HepG2 (cell line): ENCODE measurements around the gene ESYT3. TPM values are rescaled to one million over a fixed set of nuclear protein-coding genes. Genes with fewer than 3 reads are reported as not detected.
A peak's percentile ranks its signal among the peaks of the same experiment; 100 is the strongest.

Experiments
- CCDC6 ChIP-seq: sonication (generic); formaldehyde crosslinking; IDR thresholded peaks from 2 replicates; pipeline ENCODE4 v1.8.1; 2022; ENCODE audit warnings: mild to moderate bottlenecking, missing genetic modification reagents, moderate library complexity
- FOXP1 ChIP-seq, 2 experiments: fragments of 450-650 bp in 1 of 2; IDR thresholded peaks; 2 replicates each; pipeline ENCODE4 v1.6.1; 2017 to 2018; ENCODE audit warnings: antibody characterized with exemption in 1 of 2
- HDAC1 ChIP-seq: sonication (generic); formaldehyde crosslinking; IDR thresholded peaks from 2 replicates; pipeline ENCODE4 v1.5.1; 2020; ENCODE audit warnings: mild to moderate bottlenecking, missing genetic modification reagents
- ISL2 ChIP-seq: sonication (generic); formaldehyde crosslinking; IDR thresholded peaks from 2 replicates; pipeline ENCODE4 v1.5.0; 2020; ENCODE audit warnings: missing genetic modification reagents
- NCOA2 ChIP-seq: sonication (generic); formaldehyde crosslinking; IDR thresholded peaks from 2 replicates; pipeline ENCODE4 v1.8.0; 2022; ENCODE audit warnings: inconsistent platforms
- NR2F2 ChIP-seq: IDR thresholded peaks from 2 replicates; pipeline ENCODE4 v1.6.1; 2012; ENCODE audit warnings: low read depth, inconsistent platforms, borderline replicate concordance
- PRMT3 ChIP-seq: sonication (generic); formaldehyde crosslinking; IDR thresholded peaks from 2 replicates; pipeline ENCODE4 v1.8.1; 2022; ENCODE audit warnings: low read depth, mild to moderate bottlenecking, moderate library complexity, missing genetic modification reagents, borderline replicate concordance
- SMARCE1 ChIP-seq: fragments of 450-650 bp; IDR thresholded peaks from 2 replicates; pipeline ENCODE4 v1.6.1; 2017; ENCODE audit warnings: borderline replicate concordance
- SOX5 ChIP-seq: IDR thresholded peaks from 2 replicates; pipeline ENCODE4 v1.6.1; 2016; ENCODE audit warnings: borderline replicate concordance
- SRY ChIP-seq: sonication (generic); formaldehyde crosslinking; IDR thresholded peaks from 2 replicates; pipeline ENCODE4 v1.8.0; 2022; ENCODE audit warnings: mild to moderate bottlenecking, missing genetic modification reagents
- TEAD3 ChIP-seq: optimal IDR thresholded peaks from 2 replicates; pipeline ENCODE3; 2016; ENCODE audit warnings: borderline replicate concordance
- TOE1 ChIP-seq: sonication (generic); formaldehyde crosslinking; IDR thresholded peaks from 2 replicates; pipeline ENCODE4 v1.4.0; 2020; ENCODE audit warnings: mild to moderate bottlenecking, missing genetic modification reagents
- ZBTB7A ChIP-seq: sonication (generic); formaldehyde crosslinking; IDR thresholded peaks from 2 replicates; pipeline ENCODE4 v1.8.0; 2022; ENCODE audit warnings: mild to moderate bottlenecking, missing genetic modification reagents
- ZFX ChIP-seq: sonication (generic); formaldehyde crosslinking; IDR thresholded peaks from 2 replicates; pipeline ENCODE4 v1.4.0; 2020; ENCODE audit warnings: mild to moderate bottlenecking, low read depth, missing genetic modification reagents, moderate library complexity
- ZNF24 ChIP-seq: fragments of 450-650 bp; IDR thresholded peaks from 2 replicates; pipeline ENCODE4 v1.6.1; 2017; ENCODE audit warnings: antibody characterized with exemption, mild to moderate bottlenecking
- ZNF33A ChIP-seq: sonication (generic); formaldehyde crosslinking; IDR thresholded peaks from 2 replicates; pipeline ENCODE4 v1.5.1; 2020; ENCODE audit warnings: missing genetic modification reagents, mild to moderate bottlenecking, moderate library complexity, borderline replicate concordance
- ZNF34 ChIP-seq: sonication (generic); formaldehyde crosslinking; IDR thresholded peaks from 2 replicates; pipeline ENCODE4 v1.4.0; 2020; ENCODE audit warnings: mild to moderate bottlenecking, missing genetic modification reagents, borderline replicate concordance
- ZNF510 ChIP-seq: sonication (generic); formaldehyde crosslinking; IDR thresholded peaks from 2 replicates; pipeline ENCODE4 v1.4.0; 2020; ENCODE audit warnings: low read depth, mild to moderate bottlenecking, missing genetic modification reagents
- ZNF652 ChIP-seq: IDR thresholded peaks from 2 replicates; pipeline ENCODE4 v1.6.1; 2016; ENCODE audit warnings: low read depth, borderline replicate concordance
- ZNF678 ChIP-seq: sonication (generic); formaldehyde crosslinking; IDR thresholded peaks from 2 replicates; pipeline ENCODE4 v1.4.0; 2020; ENCODE audit warnings: mild to moderate bottlenecking, missing genetic modification reagents
- ZNF709 ChIP-seq: sonication (generic); formaldehyde crosslinking; IDR thresholded peaks from 2 replicates; pipeline ENCODE4 v1.5.0; 2020; ENCODE audit warnings: mild to moderate bottlenecking, missing genetic modification reagents
- polyA plus RNA-seq, 8 experiments: library from polyadenylated mRNA; depleted of rRNA in 3 of 8; stranded (reverse) in 7 of 8; unstranded in 1 of 8; fragments of >200 nt; fragmentation: Illumina TruSeq in 4 of 8; extraction: Trizol in 4 of 8; gene quantifications; 2 replicates each; pipeline versions ENCODE4 v1.2.1 to v1.2.3, GENCODE V29; 2011 to 2016; ENCODE audit warnings: low read depth in 4 of 8, missing spikeins in 1 of 8, mixed read lengths in 1 of 8; ENCODE audit not compliant: insufficient read depth in 1 of 8
- total RNA-seq, 5 experiments: library from RNA; depleted of rRNA; stranded (reverse); fragments of >200 nt; fragmentation: Illumina TruSeq; extraction: Trizol; gene quantifications; 2 replicates each; pipeline ENCODE4 v1.2.3, GENCODE V29; 2016; ENCODE audit warnings: low read depth in 1 of 5
- TF ChIP-seq, protein P1 (sequence below): sonication (generic); formaldehyde crosslinking; IDR thresholded peaks from 2 replicates; pipeline ENCODE4 v1.4.0; 2020; ENCODE audit warnings: missing genetic modification reagents
- TF ChIP-seq, protein P2 (sequence below): sonication (generic); formaldehyde crosslinking; IDR thresholded peaks from 2 replicates; pipeline ENCODE4 v1.8.1; 2023; ENCODE audit warnings: mild to moderate bottlenecking, missing genetic modification reagents, borderline replicate concordance
- TF ChIP-seq, protein P3 (sequence below): IDR thresholded peaks from 2 replicates; pipeline ENCODE4 v1.6.1; 2016
- TF ChIP-seq, protein P4 (sequence below), 2 experiments: IDR thresholded peaks; 2 replicates each; pipeline ENCODE4 v1.6.1; 2011 to 2012; ENCODE audit warnings: low read length in 2 of 2, borderline replicate concordance in 1 of 2, low read depth in 1 of 2, mild to moderate bottlenecking in 1 of 2, moderate library complexity in 1 of 2
- TF ChIP-seq, protein P5 (sequence below): IDR thresholded peaks from 2 replicates; pipeline ENCODE4 v1.6.1; 2016; ENCODE audit warnings: low read depth

ESYT3 gene
- total and polyA plus RNA-seq, 2 of the 13 experiments (the other 11 are each of a cell fraction or from before 2014, with no cell fraction given), result 1.5 to 4.1 TPM

DNA sequence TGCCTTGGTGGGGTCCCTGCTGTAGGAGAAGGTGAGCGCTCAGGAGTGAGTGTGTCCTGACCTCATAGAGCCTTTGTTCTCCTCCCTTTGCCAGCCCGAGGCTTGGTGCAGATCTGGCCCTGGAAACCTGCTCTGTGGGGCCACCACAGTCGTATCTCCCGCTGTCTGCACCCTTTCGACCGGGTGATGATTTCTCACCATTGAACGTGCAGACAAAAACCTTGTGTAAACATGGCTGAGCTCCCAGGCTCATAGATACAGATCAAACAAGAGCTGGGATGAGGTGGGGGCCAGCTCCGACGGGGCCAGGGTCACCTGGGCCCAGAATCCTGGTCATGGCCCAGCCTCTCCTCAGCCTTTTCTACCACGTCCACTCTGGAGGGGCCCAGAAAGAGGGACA, 34.6 kb upstream of the ESYT3 start (continued):
- TF ChIP-seq CCDC6 (CRISPR knock-in tag) (no peak), ZNF510 (CRISPR knock-in tag) (no peak), ZNF34 (CRISPR knock-in tag) (no peak), NCOA2 (peak; percentile 73; the same call in 1 of the 2 replicates), TEAD3 (CRISPR knock-in tag) (peak; percentile 35), ZFX (CRISPR knock-in tag) (peak; percentile 35; the same call in 1 of the 2 replicates), ZNF24 (no peak), ZNF709 (no peak), SOX5 (CRISPR knock-in tag) (peak; percentile 77; the same call in 1 of the 2 replicates), SMARCE1 (no peak), ISL2 (CRISPR knock-in tag) (peak; percentile 85), NR2F2 (peak; percentile 53; the same call in 1 of the 2 replicates), TOE1 (no peak), ZNF33A (CRISPR knock-in tag) (no peak), PRMT3 (CRISPR knock-in tag) (no peak), ZNF652 (CRISPR knock-in tag) (peak; percentile 42), SRY (CRISPR knock-in tag) (no peak), FOXP1 (IDR thresholded peaks at IDR 0.05) (no peak), FOXP1 (CRISPR knock-in tag; IDR thresholded peaks at IDR 0.05) (peak; percentile 57; the same call in 1 of the 2 replicates), ZNF678 (CRISPR knock-in tag) (no peak), ZBTB7A (no peak), HDAC1 (CRISPR knock-in tag) (peak; percentile 66)
- TF ChIP-seq, protein P1, sequence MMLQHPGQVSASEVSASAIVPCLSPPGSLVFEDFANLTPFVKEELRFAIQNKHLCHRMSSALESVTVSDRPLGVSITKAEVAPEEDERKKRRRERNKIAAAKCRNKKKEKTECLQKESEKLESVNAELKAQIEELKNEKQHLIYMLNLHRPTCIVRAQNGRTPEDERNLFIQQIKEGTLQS (CRISPR knock-in tag), result 0 out of 2 replicates have a peak, but pooled peaks have one; percentile 41
- TF ChIP-seq, protein P2, sequence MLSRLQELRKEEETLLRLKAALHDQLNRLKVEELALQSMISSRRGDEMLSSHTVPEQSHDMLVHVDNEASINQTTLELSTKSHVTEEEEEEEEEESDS (CRISPR knock-in tag), result no peak
- TF ChIP-seq, protein P3, sequence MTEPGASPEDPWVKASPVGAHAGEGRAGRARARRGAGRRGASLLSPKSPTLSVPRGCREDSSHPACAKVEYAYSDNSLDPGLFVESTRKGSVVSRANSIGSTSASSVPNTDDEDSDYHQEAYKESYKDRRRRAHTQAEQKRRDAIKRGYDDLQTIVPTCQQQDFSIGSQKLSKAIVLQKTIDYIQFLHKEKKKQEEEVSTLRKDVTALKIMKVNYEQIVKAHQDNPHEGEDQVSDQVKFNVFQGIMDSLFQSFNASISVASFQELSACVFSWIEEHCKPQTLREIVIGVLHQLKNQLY (CRISPR knock-in tag), result 0 out of 2 replicates have a peak, but pooled peaks have one; percentile 31
- TF ChIP-seq, protein P4, sequence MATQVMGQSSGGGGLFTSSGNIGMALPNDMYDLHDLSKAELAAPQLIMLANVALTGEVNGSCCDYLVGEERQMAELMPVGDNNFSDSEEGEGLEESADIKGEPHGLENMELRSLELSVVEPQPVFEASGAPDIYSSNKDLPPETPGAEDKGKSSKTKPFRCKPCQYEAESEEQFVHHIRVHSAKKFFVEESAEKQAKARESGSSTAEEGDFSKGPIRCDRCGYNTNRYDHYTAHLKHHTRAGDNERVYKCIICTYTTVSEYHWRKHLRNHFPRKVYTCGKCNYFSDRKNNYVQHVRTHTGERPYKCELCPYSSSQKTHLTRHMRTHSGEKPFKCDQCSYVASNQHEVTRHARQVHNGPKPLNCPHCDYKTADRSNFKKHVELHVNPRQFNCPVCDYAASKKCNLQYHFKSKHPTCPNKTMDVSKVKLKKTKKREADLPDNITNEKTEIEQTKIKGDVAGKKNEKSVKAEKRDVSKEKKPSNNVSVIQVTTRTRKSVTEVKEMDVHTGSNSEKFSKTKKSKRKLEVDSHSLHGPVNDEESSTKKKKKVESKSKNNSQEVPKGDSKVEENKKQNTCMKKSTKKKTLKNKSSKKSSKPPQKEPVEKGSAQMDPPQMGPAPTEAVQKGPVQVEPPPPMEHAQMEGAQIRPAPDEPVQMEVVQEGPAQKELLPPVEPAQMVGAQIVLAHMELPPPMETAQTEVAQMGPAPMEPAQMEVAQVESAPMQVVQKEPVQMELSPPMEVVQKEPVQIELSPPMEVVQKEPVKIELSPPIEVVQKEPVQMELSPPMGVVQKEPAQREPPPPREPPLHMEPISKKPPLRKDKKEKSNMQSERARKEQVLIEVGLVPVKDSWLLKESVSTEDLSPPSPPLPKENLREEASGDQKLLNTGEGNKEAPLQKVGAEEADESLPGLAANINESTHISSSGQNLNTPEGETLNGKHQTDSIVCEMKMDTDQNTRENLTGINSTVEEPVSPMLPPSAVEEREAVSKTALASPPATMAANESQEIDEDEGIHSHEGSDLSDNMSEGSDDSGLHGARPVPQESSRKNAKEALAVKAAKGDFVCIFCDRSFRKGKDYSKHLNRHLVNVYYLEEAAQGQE (IDR thresholded peaks at IDR 0.05; ENCODE audit: borderline replicate concordance in 1 of 2, low read depth in 1 of 2, low read length in 2 of 2), result no peak
- TF ChIP-seq, protein P5, sequence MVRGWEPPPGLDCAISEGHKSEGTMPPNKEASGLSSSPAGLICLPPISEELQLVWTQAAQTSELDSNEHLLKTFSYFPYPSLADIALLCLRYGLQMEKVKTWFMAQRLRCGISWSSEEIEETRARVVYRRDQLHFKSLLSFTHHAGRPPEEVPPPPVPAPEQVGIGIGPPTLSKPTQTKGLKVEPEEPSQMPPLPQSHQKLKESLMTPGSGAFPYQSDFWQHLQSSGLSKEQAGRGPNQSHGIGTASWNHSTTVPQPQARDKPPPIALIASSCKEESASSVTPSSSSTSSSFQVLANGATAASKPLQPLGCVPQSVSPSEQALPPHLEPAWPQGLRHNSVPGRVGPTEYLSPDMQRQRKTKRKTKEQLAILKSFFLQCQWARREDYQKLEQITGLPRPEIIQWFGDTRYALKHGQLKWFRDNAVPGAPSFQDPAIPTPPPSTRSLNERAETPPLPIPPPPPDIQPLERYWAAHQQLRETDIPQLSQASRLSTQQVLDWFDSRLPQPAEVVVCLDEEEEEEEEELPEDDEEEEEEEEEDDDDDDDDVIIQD (CRISPR knock-in tag), result no peak
